NCI-H1694 (cell line): ENCODE results near the gene HACD4.
"Not testable (repeated sequence)": the region's sequence is repeated elsewhere in the genome, so short reads cannot be mapped to it uniquely, and the experiment has no call there.

Experiments used
- DNase-seq: peaks from one replicate; lab custom pipeline; 2025; lab: John Stamatoyannopoulos, UW

HACD4 gene

GRCh38 chr9:21016701-21017491, 14.5 kb downstream of the HACD4 start:
- DNase-seq, result no peak

- no peak for DNase-seq
These were observed 15.4 kb downstream of the HACD4 start for GRCh38 chr9:21015995-21016394.

- DNase-seq, result no peak
These were observed 16.2 kb downstream of the HACD4 start for GRCh38 chr9:21015129-21015815.

- no peak for DNase-seq
These were observed 29.4 kb downstream of the HACD4 start for GRCh38 chr9:21002040-21002439.

GRCh38 chr9:21001581-21001980, 29.9 kb downstream of the HACD4 start:
- DNase-seq, result no peak

GRCh38 chr9:20997503-20998076, 33.9 kb downstream of the HACD4 start:
- no peak for DNase-seq

- no peak for DNase-seq
These were observed 34.6 kb downstream of the HACD4 start for GRCh38 chr9:20996809-20997208.

- DNase-seq, result no peak
These were observed 35.8 kb downstream of the HACD4 start for GRCh38 chr9:20995616-20996015.

GRCh38 chr9:20994486-20994885, 37.0 kb downstream of the HACD4 start:
- no peak for DNase-seq

GRCh38 chr9:20990867-20991266, 40.6 kb downstream of the HACD4 start:
- no peak for DNase-seq

- DNase-seq, result no peak
These were observed 41.5 kb downstream of the HACD4 start for GRCh38 chr9:20989923-20990341.

- no peak for DNase-seq
These were observed 42.6 kb downstream of the HACD4 start for GRCh38 chr9:20988671-20989315.

- DNase-seq, result no peak
These were observed 43.4 kb downstream of the HACD4 start for GRCh38 chr9:20988061-20988460.

GRCh38 chr9:20987521-20987920, 43.9 kb downstream of the HACD4 start:
- no peak for DNase-seq

- DNase-seq, result no peak
These were observed 45.4 kb downstream of the HACD4 start for GRCh38 chr9:20985851-20986600.

- no peak for DNase-seq
These were observed 46.9 kb downstream of the HACD4 start for GRCh38 chr9:20984506-20984905.

- no peak for DNase-seq
These were observed 50.0 kb downstream of the HACD4 start for GRCh38 chr9:20981486-20981885.

- DNase-seq, result peak; percentile 20
These were observed 50.5 kb downstream of the HACD4 start for GRCh38 chr9:20980832-20981455.

GRCh38 chr9:20978249-20978648, 53.2 kb downstream of the HACD4 start:
- no peak for DNase-seq

GRCh38 chr9:20974191-20974938, 57.1 kb downstream of the HACD4 start:
- not testable (repeated sequence) for DNase-seq
